GM12873 (cell line): Measurements from ENCODE around the gene TAMALIN.

ENCODE experiments used
- CTCF ChIP-seq: IDR thresholded peaks from 2 replicates; pipeline ENCODE4 v1.5.1; 2012; ENCODE audit warnings: low read depth, mild to moderate bottlenecking, moderate library complexity, low read length, control low read depth; ENCODE audit not compliant: insufficient read depth; ENCODE audit errors: missing control alignments

The TAMALIN gene

GRCh38 chr12:51985154-51985835 lies 21.5 kb upstream of the TAMALIN start:
- no peak for TF ChIP-seq CTCF

- no peak for TF ChIP-seq CTCF
Measured at GRCh38 chr12:51986834-51987233, 19.9 kb upstream of the TAMALIN start.

- no peak for TF ChIP-seq CTCF
Measured at GRCh38 chr12:51992246-51992645, 14.5 kb upstream of the TAMALIN start.

GRCh38 chr12:51994539-51994820 lies 12.3 kb upstream of the TAMALIN start:
- no peak for TF ChIP-seq CTCF

GRCh38 chr12:51994959-51995358 lies 11.8 kb upstream of the TAMALIN start:
- no peak for TF ChIP-seq CTCF

GRCh38 chr12:51997136-51997535 lies 9.6 kb upstream of the TAMALIN start:
- no peak for TF ChIP-seq CTCF

GRCh38 chr12:52003016-52003550 lies 3.7 kb upstream of the TAMALIN start:
- no peak for TF ChIP-seq CTCF
